CD4-positive, alpha-beta memory T cell (primary cell): ENCODE measurements around the gene ATP8B2. TPM values are rescaled to one million over a fixed set of nuclear protein-coding genes. Genes with fewer than 3 reads are reported as not detected.

Experiments
- polyA plus RNA-seq, 2 donors: library from polyadenylated mRNA; unstranded; fragments of 300-500 nt; fragmentation: Illumina TruSeq; gene quantifications; one replicate each; pipeline ENCODE4 v1.2.3, GENCODE V29; 2021
- total RNA-seq, 2 experiments: library from RNA; stranded (reverse); gene quantifications; one replicate each; pipeline ENCODE4 v1.2.3, GENCODE V29; 2021

ATP8B2 gene
- total and polyA plus RNA-seq, 4 experiments from 2014 or later, result 53.5 to 186 (median 141) TPM

Other genes with a start within 250 kb of the ATP8B2 start
- gene NUP210L, start 170.5 kb upstream of the ATP8B2 start, total RNA-seq, result under 1 TPM; 0.19 to 0.23 TPM
- gene NUP210L, start 170.5 kb upstream of the ATP8B2 start, polyA plus RNA-seq, result under 1 TPM in 1 of 2 donors, not detected in 1; 0.14 TPM
- 100 to 1,000 TPM; 311 to 312 TPM for gene TPM3, start 133.4 kb upstream of the ATP8B2 start, total RNA-seq
- gene TPM3, start 133.4 kb upstream of the ATP8B2 start, polyA plus RNA-seq, result 1,000 to 10,000 TPM in 1 of 2 donors, 100 to 1,000 TPM in 1; 860 to 1,209 TPM
- gene CFAP141, start 119.2 kb upstream of the ATP8B2 start, total RNA-seq, result not detected
- gene CFAP141, start 119.2 kb upstream of the ATP8B2 start, polyA plus RNA-seq, result not detected
- 100 to 1,000 TPM; 180 to 189 TPM for gene UBAP2L, start 104.6 kb upstream of the ATP8B2 start, total RNA-seq
- 10 to 100 TPM; 33.5 to 74.5 TPM for gene UBAP2L, start 104.6 kb upstream of the ATP8B2 start, polyA plus RNA-seq
- gene HAX1, start 52.9 kb upstream of the ATP8B2 start, total RNA-seq, result 100 to 1,000 TPM; 110 to 121 TPM
- gene HAX1, start 52.9 kb upstream of the ATP8B2 start, polyA plus RNA-seq, result 100 to 1,000 TPM; 167 to 259 TPM
- gene AQP10, start 4.4 kb upstream of the ATP8B2 start, total RNA-seq, result not detected
- gene AQP10, start 4.4 kb upstream of the ATP8B2 start, polyA plus RNA-seq, result not detected
- gene IL6R, start 79.8 kb downstream of the ATP8B2 start, total RNA-seq, result 100 to 1,000 TPM; 101 to 106 TPM
- 10 to 100 TPM; 54.6 to 73.0 TPM for gene IL6R, start 79.8 kb downstream of the ATP8B2 start, polyA plus RNA-seq
- not detected for gene TDRD10, start 176.7 kb downstream of the ATP8B2 start, total RNA-seq
- not detected for gene TDRD10, start 176.7 kb downstream of the ATP8B2 start, polyA plus RNA-seq
- gene SHE, start 176.9 kb downstream of the ATP8B2 start, total RNA-seq, result not detected
- not detected for gene SHE, start 176.9 kb downstream of the ATP8B2 start, polyA plus RNA-seq
- gene UBE2Q1, start 233.1 kb downstream of the ATP8B2 start, total RNA-seq, result 100 to 1,000 TPM; 112 to 132 TPM
- gene UBE2Q1, start 233.1 kb downstream of the ATP8B2 start, polyA plus RNA-seq, result 10 to 100 TPM in 1 of 2 donors, 1 to 10 TPM in 1; 6.4 to 18.6 TPM
- not detected for gene CHRNB2, start 242.3 kb downstream of the ATP8B2 start, total RNA-seq
- not detected for gene CHRNB2, start 242.3 kb downstream of the ATP8B2 start, polyA plus RNA-seq